K562 (cell line): ENCODE measurements around the gene NCOA4.
"Not testable (repeated sequence)": the region's sequence is repeated elsewhere in the genome, so short reads cannot be mapped to it uniquely, and the experiment has no call there.

Experiments used
- CTCF ChIP-seq, 3 experiments: IDR thresholded peaks in 2 of 3; conservative IDR thresholded peaks in 1 of 3; 2 replicates each; pipeline ENCODE4 v1.5.1; 2011 to 2012; ENCODE audit warnings: low read length in 3 of 3, mild to moderate bottlenecking in 3 of 3, control low read depth in 2 of 3, improper control_type of control experiment in 1 of 3, inconsistent platforms in 1 of 3, low read depth in 1 of 3, mixed read lengths in 1 of 3, moderate library complexity in 1 of 3; ENCODE audit not compliant: insufficient read depth in 2 of 3
- EHMT2 ChIP-seq: fragments of 450-650 bp; IDR thresholded peaks from 2 replicates; pipeline ENCODE4 v1.6.1; 2018; ENCODE audit warnings: antibody characterized with exemption
- EP300 ChIP-seq: IDR thresholded peaks from 2 replicates; pipeline ENCODE4 v1.6.1; 2012; ENCODE audit warnings: low read length, improper control_type of control experiment
- FOXA1 ChIP-seq: fragments of 450-650 bp; IDR thresholded peaks from 2 replicates; pipeline ENCODE4 v1.6.1; 2016; ENCODE audit warnings: mild to moderate bottlenecking, borderline replicate concordance
- NFIX ChIP-seq: fragments of 250-450 bp; sonication (Bioruptor Pico); IDR thresholded peaks from 2 replicates; pipeline ENCODE4 v1.4.0; 2020; ENCODE audit warnings: low read depth, mild to moderate bottlenecking, moderate library complexity
- NR2C2 ChIP-seq, 2 experiments: fragments of 200-800 bp in 1 of 2; sonication (Bioruptor generic) in 1 of 2; sonication (generic) in 1 of 2; formaldehyde crosslinking in 1 of 2; IDR thresholded peaks; 2 replicates each; pipeline versions ENCODE4 v1.6.1 to v1.8.0; 2016 to 2022; ENCODE audit warnings: mild to moderate bottlenecking in 1 of 2, missing compliant biosample characterization in 1 of 2, missing genetic modification characterization in 1 of 2, missing genetic modification reagents in 1 of 2
- OTX1 ChIP-seq: fragments of 450-650 bp; formaldehyde crosslinking; IDR thresholded peaks from 2 replicates; pipeline ENCODE4 v1.4.0; 2022; ENCODE audit warnings: mild to moderate bottlenecking
- POLR2A ChIP-seq: fragments of 450-650 bp; conservative IDR thresholded peaks from 2 replicates; pipeline ENCODE4 v1.6.1; 2016
- RBM15 ChIP-seq: fragments of 200-400 bp; formaldehyde crosslinking; IDR thresholded peaks from 2 replicates; pipeline ENCODE4 v1.6.1; 2018; ENCODE audit warnings: mild to moderate bottlenecking, low read length, moderate library complexity; ENCODE audit not compliant: insufficient read depth
- SMAD2 ChIP-seq: fragments of 150-350 bp; IDR thresholded peaks from 2 replicates; pipeline ENCODE4 v1.6.1; 2014; ENCODE audit warnings: low read depth, mild to moderate bottlenecking, low read length
- TAF1 ChIP-seq: IDR thresholded peaks from 2 replicates; pipeline ENCODE4 v1.6.1; 2011; ENCODE audit warnings: mild to moderate bottlenecking, low read length, moderate library complexity; ENCODE audit not compliant: insufficient read depth, control insufficient read depth, severe bottlenecking; ENCODE audit errors: extremely low read depth

GRCh38 chr10:46057927-46058326 is 27.5 kb upstream of the NCOA4 start:
- TF ChIP-seq EP300; EHMT2; CTCF (IDR thresholded peaks at IDR 0.05 in 2 of 3, conservative IDR thresholded peaks at IDR 0.05 in 1 of 3; ENCODE audit: insufficient read depth in 2 of 3, low read depth in 1 of 3, low read length in 3 of 3); NR2C2 (CRISPR knock-in tag; IDR thresholded peaks at IDR 0.05); NR2C2 (tag; IDR thresholded peaks at IDR 0.05); NFIX (CRISPR knock-in tag); FOXA1; OTX1 (CRISPR knock-in tag); POLR2A; SMAD2; TAF1; RBM15: not testable (repeated sequence)
